HCT116 (cell line): Measurements from ENCODE around the gene SLC19A1. TPM values are rescaled to one million over a fixed set of nuclear protein-coding genes. Genes with fewer than 3 reads are reported as not detected.

Experiments used
- ATAC-seq: fragments of 200-7000 bp; cut with Tn5 transposase; 2 replicates; pipeline ENCODE4 v1.9.1; 2020; ENCODE audit warnings: mild to moderate bottlenecking, moderate library complexity
- BruUV-seq: library from RNA; stranded (reverse); fragments of 400-500 nt; replicated peaks from 2 replicates; lab custom pipeline; 2021; lab: Mats Ljungman, UMichigan
- CTCF ChIA-PET: fragments of 300-600 bp; sonication (Branson Sonifier 250); formaldehyde crosslinking; loops from one replicate; lab custom pipeline; 2021; ENCODE audit warnings: antibody characterized with exemption; lab: Charles Lee
- POLR2A ChIA-PET: fragments of 300-600, 350-600 bp; sonication (Branson Sonifier 250); formaldehyde crosslinking; loops from one replicate; lab custom pipeline; 2021; ENCODE audit warnings: antibody characterized with exemption; lab: Charles Lee
- RAD21 ChIA-PET, 2 experiments: fragments of 300-600 bp; sonication (Branson Sonifier 250); formaldehyde crosslinking; loops; one replicate each; lab custom pipeline; 2023; ENCODE audit warnings: low total read pairs in 2 of 2; ENCODE audit not compliant: uncharacterized antibody in 2 of 2, unreplicated experiment in 2 of 2, low non-redundant PET in 1 of 2; lab: Charles Lee
- DNase-seq: peaks from one replicate; pipeline ENCODE4 v3.0.0-alpha.2; 2010; ENCODE audit warnings: low read depth, low spot score
- H2AFZ ChIP-seq: fragments of 200-600 bp; shearing (Covaris generic), sonication (generic); 2 replicates; pipeline ENCODE4 v1.6.1; 2017; ENCODE audit warnings: low read depth, mixed run types, mixed read lengths, antibody characterized with exemption, low read length; ENCODE audit not compliant: poor library complexity, severe bottlenecking
- H3K27ac ChIP-seq: 2 replicates; pipeline ENCODE4 v1.5.1; 2012; ENCODE audit warnings: low read depth, low read length
- H3K27me3 ChIP-seq: fragments of 200-600 bp; sonication (generic); 2 replicates; pipeline ENCODE4 v1.6.1; 2016; ENCODE audit warnings: mixed run types, low read length, mixed read lengths; ENCODE audit not compliant: insufficient read depth
- H3K36me3 ChIP-seq, 2 experiments: fragments of 200-500 bp in 1 of 2; fragments of 200-600 bp in 1 of 2; sonication (Bioruptor generic) in 1 of 2; sonication (generic) in 1 of 2; 2 replicates each; pipeline versions ENCODE4 v1.5.1 to v1.6.1; 2014 to 2016; ENCODE audit warnings: low read length in 2 of 2, inconsistent platforms in 1 of 2, mixed read lengths in 1 of 2, mixed run types in 1 of 2; ENCODE audit not compliant: insufficient read depth in 2 of 2, control insufficient read depth in 1 of 2
- H3K4me1 ChIP-seq, 2 experiments: fragments of 200-600 bp in 1 of 2; sonication (generic) in 1 of 2; 2 replicates each; pipeline versions ENCODE4 v1.5.1 to v1.6.1; 2012 to 2017; ENCODE audit warnings: low read length in 2 of 2, inconsistent platforms in 1 of 2, mild to moderate bottlenecking in 1 of 2, mixed read lengths in 1 of 2, mixed run types in 1 of 2, moderate library complexity in 1 of 2; ENCODE audit not compliant: insufficient read depth in 2 of 2, control insufficient read depth in 1 of 2
- H3K4me2 ChIP-seq: fragments of 200-600 bp; sonication (generic); 2 replicates; pipeline ENCODE4 v1.6.1; 2017; ENCODE audit warnings: mixed run types, low read length, mixed read lengths
- H3K4me3 ChIP-seq, 2 experiments: fragments of 200-600 bp in 1 of 2; sonication (generic) in 1 of 2; replicated peaks in 1 of 2; 2 replicates each; pipeline ENCODE4 v1.5.1; 2011 to 2016; ENCODE audit warnings: low read length in 2 of 2, control low read depth in 1 of 2, low read depth in 1 of 2, mild to moderate bottlenecking in 1 of 2, mixed read lengths in 1 of 2, mixed run types in 1 of 2
- H3K79me2 ChIP-seq: fragments of 200-600 bp; sonication (generic); 2 replicates; pipeline ENCODE4 v1.6.1; 2017; ENCODE audit warnings: mild to moderate bottlenecking, mixed run types, low read length, moderate library complexity, mixed read lengths; ENCODE audit not compliant: insufficient read depth
- H3K9ac ChIP-seq: fragments of 200-600 bp; sonication (generic); 2 replicates; pipeline ENCODE4 v1.6.1; 2016; ENCODE audit warnings: low read length, mixed read lengths
- H3K9me2 ChIP-seq: fragments of 200-600 bp; sonication (generic), shearing (Covaris generic); 2 replicates; pipeline ENCODE4 v1.6.1; 2017; ENCODE audit warnings: mixed run types, mild to moderate bottlenecking, moderate library complexity; ENCODE audit not compliant: insufficient read depth
- H3K9me3 ChIP-seq, 2 experiments: fragments of 200-500 bp in 1 of 2; fragments of 200-600 bp in 1 of 2; sonication (Bioruptor generic) in 1 of 2; sonication (generic) in 1 of 2; 2 replicates each; pipeline ENCODE4 v1.6.1; 2014 to 2017; ENCODE audit warnings: low read length in 2 of 2, mixed read lengths in 2 of 2, inconsistent platforms in 1 of 2, low read depth in 1 of 2, mild to moderate bottlenecking in 1 of 2, mixed run types in 1 of 2, moderate library complexity in 1 of 2; ENCODE audit not compliant: control insufficient read depth in 1 of 2, insufficient read depth in 1 of 2
- H4K20me1 ChIP-seq: fragments of 200-600 bp; sonication (generic), shearing (Covaris generic); 2 replicates; pipeline ENCODE4 v1.6.1; 2017; ENCODE audit warnings: mixed run types, mild to moderate bottlenecking, moderate library complexity; ENCODE audit not compliant: insufficient read depth
- ATF3 ChIP-seq: IDR thresholded peaks from 2 replicates; pipeline ENCODE4 v1.6.1; 2012
- CEBPB ChIP-seq: IDR thresholded peaks from 2 replicates; pipeline ENCODE4 v1.6.1; 2012; ENCODE audit warnings: low read depth
- EGR1 ChIP-seq: IDR thresholded peaks from 2 replicates; pipeline ENCODE4 v1.6.1; 2012; ENCODE audit warnings: low read depth
- ELF1 ChIP-seq: IDR thresholded peaks from 2 replicates; pipeline ENCODE4 v1.6.1; 2012; ENCODE audit warnings: low read depth, borderline replicate concordance
- EZH2 ChIP-seq: fragments of 200-600 bp; sonication (generic); IDR thresholded peaks from 2 replicates; pipeline ENCODE4 v1.6.1; 2017; ENCODE audit warnings: antibody characterized with exemption, mixed run types
- EZH2phosphoT487 ChIP-seq: fragments of 200-600 bp; IDR thresholded peaks from 2 replicates; pipeline ENCODE4 v1.6.1; 2018; ENCODE audit warnings: antibody characterized with exemption, borderline replicate concordance
- JUND ChIP-seq: IDR thresholded peaks from 2 replicates; pipeline ENCODE4 v1.6.1; 2012
- MAX ChIP-seq: IDR thresholded peaks from 2 replicates; pipeline ENCODE4 v1.6.1; 2012
- POLR2A ChIP-seq: IDR thresholded peaks from 2 replicates; pipeline ENCODE4 v1.7.0; 2011; ENCODE audit warnings: borderline replicate concordance; ENCODE audit not compliant: insufficient read depth, insufficient read length; ENCODE audit errors: extremely low read depth
- POLR2AphosphoS5 ChIP-seq: IDR thresholded peaks from 2 replicates; pipeline ENCODE4 v1.6.1; 2011; ENCODE audit warnings: mild to moderate bottlenecking, low read depth, low read length, moderate library complexity
- SIN3A ChIP-seq: IDR thresholded peaks from 2 replicates; pipeline ENCODE4 v1.6.1; 2012; ENCODE audit warnings: low read depth
- SP1 ChIP-seq: IDR thresholded peaks from 2 replicates; pipeline ENCODE4 v1.6.1; 2012; ENCODE audit warnings: low read depth
- SRF ChIP-seq: IDR thresholded peaks from 2 replicates; pipeline ENCODE4 v1.6.1; 2012; ENCODE audit warnings: low read depth
- TCF7L2 ChIP-seq: IDR thresholded peaks from 2 replicates; pipeline ENCODE4 v1.7.0; 2011; ENCODE audit warnings: borderline replicate concordance, inconsistent platforms; ENCODE audit not compliant: insufficient read depth, insufficient read length; ENCODE audit errors: extremely low read depth
- YY1 ChIP-seq: IDR thresholded peaks from 2 replicates; pipeline ENCODE4 v1.6.1; 2011; ENCODE audit warnings: low read length, low read depth, moderate library complexity, mild to moderate bottlenecking; ENCODE audit not compliant: insufficient replicate concordance; ENCODE audit errors: extremely low read depth
- ZFX ChIP-seq: fragments of 450-650 bp; IDR thresholded peaks from 2 replicates; pipeline ENCODE4 v1.6.1; 2017
- ZNF274 ChIP-seq: fragments of 200-500 bp; sonication (Bioruptor generic); IDR thresholded peaks from 2 replicates; pipeline ENCODE4 v1.6.1; 2014; ENCODE audit warnings: mild to moderate bottlenecking, low read depth, low read length, inconsistent platforms
- intact Hi-C: fragments of 100-400 bp; cut with micrococcal nuclease; formaldehyde crosslinking; loops from 2 replicates; pipeline ENCODE4 v1.10.0; 2022
- total RNA-seq: library from RNA; stranded (reverse); gene quantifications from one replicate; pipeline ENCODE4 v1.2.1, GENCODE V29; 2021; ENCODE audit not compliant: unreplicated experiment
- TF ChIP-seq, protein P1 (sequence below): IDR thresholded peaks from 2 replicates; pipeline ENCODE4 v1.6.1; 2012; ENCODE audit warnings: low read depth

The SLC19A1 gene
- total RNA-seq, 1 experiment from 2014 or later, result 50.2 TPM

- no peaks in the 10 kb centered on the region for H3K9me2 ChIP-seq
- intact Hi-C loops, result no loop called here
- ChIA-PET CTCF (no interaction called here), POLR2A (no interaction called here), RAD21 (no interaction called here)
- no TSS peak for BruUV-seq
- no peak overlapping the region for H3K9ac ChIP-seq
- no peaks in the 10 kb centered on the region for H4K20me1 ChIP-seq
- H3K4me1 ChIP-seq, result no peaks in the 10 kb centered on the region
- TF ChIP-seq JUND, result no peak
- TF ChIP-seq YY1, result no peak
- TF ChIP-seq TCF7L2, result no peak
- no peak for TF ChIP-seq SRF
- H3K36me3 ChIP-seq, result peaks cover 0 to 9% of the 10 kb centered on the region in 2 experiments; a peak in 1 of 4 replicates
- H3K9me3 ChIP-seq, result no peaks in the 10 kb centered on the region
- H3K27me3 ChIP-seq, result no peaks in the 10 kb centered on the region
- H3K4me2 ChIP-seq, result no peak overlapping the region
- no peak overlapping the region for H2AFZ ChIP-seq
- ATAC-seq, result no peak
- DNase-seq, result no peak
- no peaks in the 10 kb centered on the region for H3K79me2 ChIP-seq
- no peak overlapping the region for H3K4me3 ChIP-seq
- H3K27ac ChIP-seq, result no peak overlapping the region
These were observed 56.4 kb downstream of the SLC19A1 start for GRCh38 chr21:45485686-45486442.

DNA sequence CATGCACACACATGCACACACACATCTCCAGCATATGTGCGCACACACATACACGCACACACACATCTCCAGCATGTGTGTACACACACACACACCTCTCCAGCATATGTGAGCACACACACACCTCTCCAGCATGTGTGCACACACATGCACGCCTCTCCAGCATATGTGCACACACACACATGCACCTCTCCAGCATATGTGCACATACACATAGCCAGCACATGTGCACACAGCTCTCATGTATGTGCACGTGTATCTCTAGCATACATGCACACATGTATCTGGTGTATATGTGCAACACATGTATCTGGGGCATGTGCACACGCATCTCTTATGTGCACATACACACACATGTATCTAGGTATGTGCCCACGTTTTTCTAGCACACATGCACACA, 57.9 kb downstream of the SLC19A1 start:
- POLR2A ChIA-PET, result no interaction called here
- no peak overlapping the region for H3K4me2 ChIP-seq
- no peaks in the 10 kb centered on the region for H4K20me1 ChIP-seq
- H3K27ac ChIP-seq, result no peak overlapping the region
- ATAC-seq (no peak), DNase-seq (no peak)
- peaks cover 0 to 12% of the 10 kb centered on the region in 2 experiments; a peak in 1 of 4 replicates for H3K36me3 ChIP-seq
- CTCF ChIA-PET, result no interaction called here
- no TSS peak for BruUV-seq
- RAD21 ChIA-PET, result no interaction called here
- H3K9ac ChIP-seq, result no peak overlapping the region
- H3K4me3 ChIP-seq, result no peak overlapping the region
- no peaks in the 10 kb centered on the region for H3K4me1 ChIP-seq
- no peaks in the 10 kb centered on the region for H3K9me2 ChIP-seq
- intact Hi-C loops, result no loop called here
- no peaks in the 10 kb centered on the region for H3K27me3 ChIP-seq
- no peaks in the 10 kb centered on the region for H3K9me3 ChIP-seq
- H2AFZ ChIP-seq, result no peak overlapping the region
- H3K79me2 ChIP-seq, result no peaks in the 10 kb centered on the region
- no peak for TF ChIP-seq ATF3
- TF ChIP-seq MAX, result no peak
- no peak for TF ChIP-seq TCF7L2
- TF ChIP-seq ELF1, result no peak
- TF ChIP-seq CEBPB, result no peak
- TF ChIP-seq SRF, result no peak
- TF ChIP-seq SP1, result no peak
- no peak for TF ChIP-seq ZNF274
- no peak for TF ChIP-seq SIN3A
- TF ChIP-seq JUND, result no peak
- no peak for TF ChIP-seq POLR2AphosphoS5
- TF ChIP-seq EGR1, result no peak
- TF ChIP-seq ZFX, result no peak
- no peak for TF ChIP-seq EZH2phosphoT487
- TF ChIP-seq, protein P1, sequence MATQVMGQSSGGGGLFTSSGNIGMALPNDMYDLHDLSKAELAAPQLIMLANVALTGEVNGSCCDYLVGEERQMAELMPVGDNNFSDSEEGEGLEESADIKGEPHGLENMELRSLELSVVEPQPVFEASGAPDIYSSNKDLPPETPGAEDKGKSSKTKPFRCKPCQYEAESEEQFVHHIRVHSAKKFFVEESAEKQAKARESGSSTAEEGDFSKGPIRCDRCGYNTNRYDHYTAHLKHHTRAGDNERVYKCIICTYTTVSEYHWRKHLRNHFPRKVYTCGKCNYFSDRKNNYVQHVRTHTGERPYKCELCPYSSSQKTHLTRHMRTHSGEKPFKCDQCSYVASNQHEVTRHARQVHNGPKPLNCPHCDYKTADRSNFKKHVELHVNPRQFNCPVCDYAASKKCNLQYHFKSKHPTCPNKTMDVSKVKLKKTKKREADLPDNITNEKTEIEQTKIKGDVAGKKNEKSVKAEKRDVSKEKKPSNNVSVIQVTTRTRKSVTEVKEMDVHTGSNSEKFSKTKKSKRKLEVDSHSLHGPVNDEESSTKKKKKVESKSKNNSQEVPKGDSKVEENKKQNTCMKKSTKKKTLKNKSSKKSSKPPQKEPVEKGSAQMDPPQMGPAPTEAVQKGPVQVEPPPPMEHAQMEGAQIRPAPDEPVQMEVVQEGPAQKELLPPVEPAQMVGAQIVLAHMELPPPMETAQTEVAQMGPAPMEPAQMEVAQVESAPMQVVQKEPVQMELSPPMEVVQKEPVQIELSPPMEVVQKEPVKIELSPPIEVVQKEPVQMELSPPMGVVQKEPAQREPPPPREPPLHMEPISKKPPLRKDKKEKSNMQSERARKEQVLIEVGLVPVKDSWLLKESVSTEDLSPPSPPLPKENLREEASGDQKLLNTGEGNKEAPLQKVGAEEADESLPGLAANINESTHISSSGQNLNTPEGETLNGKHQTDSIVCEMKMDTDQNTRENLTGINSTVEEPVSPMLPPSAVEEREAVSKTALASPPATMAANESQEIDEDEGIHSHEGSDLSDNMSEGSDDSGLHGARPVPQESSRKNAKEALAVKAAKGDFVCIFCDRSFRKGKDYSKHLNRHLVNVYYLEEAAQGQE, result no peak
- TF ChIP-seq EZH2, result no peak
- no peak for TF ChIP-seq POLR2A
